H1 (cell line): Measurements from ENCODE around the gene AFF4. TPM values are rescaled to one million over a fixed set of nuclear protein-coding genes. Genes with fewer than 3 reads are reported as not detected.

ENCODE experiments used
- JUN ChIP-seq: IDR thresholded peaks from 2 replicates; pipeline ENCODE4 v1.6.1; 2011; ENCODE audit warnings: low read depth, mild to moderate bottlenecking, improper control_type of control experiment, low read length
- KDM1A ChIP-seq: fragments of 200-600, 300-600 bp; sonication (generic); IDR thresholded peaks from 2 replicates; pipeline ENCODE4 v1.7.1; 2016; ENCODE audit warnings: mild to moderate bottlenecking, low read length, borderline replicate concordance
- MAFK ChIP-seq: IDR thresholded peaks from 2 replicates; pipeline ENCODE4 v1.6.1; 2012; ENCODE audit warnings: low read depth, mild to moderate bottlenecking, improper control_type of control experiment, low read length
- SIN3A ChIP-seq, 2 experiments: IDR thresholded peaks in 1 of 2; conservative IDR thresholded peaks in 1 of 2; 2 replicates each; pipeline ENCODE4 v1.6.1; 2011 to 2012; ENCODE audit warnings: low read length in 2 of 2, improper control_type of control experiment in 1 of 2, low read depth in 1 of 2, mild to moderate bottlenecking in 1 of 2
- polyA plus RNA-seq, 7 experiments: library from polyadenylated mRNA; depleted of rRNA in 3 of 7; stranded (reverse) in 5 of 7; unstranded in 2 of 7; fragments of >200 nt in 5 of 7; fragments of 200-250 nt in 2 of 7; gene quantifications; 1 replicate in 5 of 7; 2 replicates in 1 of 7; 4 replicates in 1 of 7; pipeline versions ENCODE4 v1.2.1 to v1.2.3, GENCODE V29; 2011 to 2013; ENCODE audit warnings: missing spikeins in 2 of 7, mixed read lengths in 2 of 7
- total RNA-seq: library from RNA; stranded (reverse); fragmentation: NEBNext Ultra II Directional; extraction: Animal tissue kit (Norgen Biotek cat#: 25700); gene quantifications from 2 replicates; pipeline ENCODE4 v1.2.1, GENCODE V29; 2021
- TF ChIP-seq, protein P1 (sequence below): fragments of 300-600 bp; sonication (generic); IDR thresholded peaks from 2 replicates; pipeline ENCODE4 v1.7.1; 2012; ENCODE audit warnings: low read length, moderate library complexity, mild to moderate bottlenecking, inconsistent platforms; ENCODE audit not compliant: insufficient replicate concordance
- TF ChIP-seq, protein P2 (sequence below), 3 experiments: IDR thresholded peaks; 1 replicate in 2 of 3; 2 replicates in 1 of 3; pipeline versions ENCODE4 v1.5.1 to v1.6.1; 2011; ENCODE audit warnings: low read length in 3 of 3, mild to moderate bottlenecking in 3 of 3, inconsistent platforms in 2 of 3, low read depth in 1 of 3, moderate library complexity in 1 of 3; ENCODE audit not compliant: insufficient read depth in 1 of 3; ENCODE audit errors: control extremely low read depth in 1 of 3
- TF ChIP-seq, protein P3 (sequence below): IDR thresholded peaks from 2 replicates; pipeline ENCODE4 v1.6.1; 2012; ENCODE audit warnings: low read length, inconsistent platforms

The AFF4 gene
- total and polyA plus RNA-seq, 2 of the 8 experiments (the other 6 are each of a cell fraction or from before 2014, with no cell fraction given): 12.0 to 61.4 TPM

DNA sequence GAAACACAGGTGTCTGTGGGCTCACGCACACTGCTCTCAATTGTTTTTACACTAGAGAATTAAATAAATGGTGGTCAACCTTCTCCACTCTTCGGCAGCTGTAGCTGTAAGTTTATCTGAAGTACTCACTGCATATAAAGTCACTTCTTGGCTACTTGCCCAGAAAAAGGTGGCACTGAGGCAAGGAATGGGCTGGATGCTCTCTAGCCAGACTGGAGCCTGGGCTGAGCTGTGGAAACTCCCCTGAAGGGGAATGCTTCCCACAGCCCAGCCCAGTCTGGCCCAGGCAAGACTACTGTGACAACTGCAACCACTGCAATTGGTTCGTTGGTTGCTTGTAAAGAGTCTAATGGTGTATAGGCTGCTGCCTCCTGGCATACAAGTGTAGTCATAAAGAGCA, 85.5 kb downstream of the AFF4 start (continued):
- TF ChIP-seq, protein P1, sequence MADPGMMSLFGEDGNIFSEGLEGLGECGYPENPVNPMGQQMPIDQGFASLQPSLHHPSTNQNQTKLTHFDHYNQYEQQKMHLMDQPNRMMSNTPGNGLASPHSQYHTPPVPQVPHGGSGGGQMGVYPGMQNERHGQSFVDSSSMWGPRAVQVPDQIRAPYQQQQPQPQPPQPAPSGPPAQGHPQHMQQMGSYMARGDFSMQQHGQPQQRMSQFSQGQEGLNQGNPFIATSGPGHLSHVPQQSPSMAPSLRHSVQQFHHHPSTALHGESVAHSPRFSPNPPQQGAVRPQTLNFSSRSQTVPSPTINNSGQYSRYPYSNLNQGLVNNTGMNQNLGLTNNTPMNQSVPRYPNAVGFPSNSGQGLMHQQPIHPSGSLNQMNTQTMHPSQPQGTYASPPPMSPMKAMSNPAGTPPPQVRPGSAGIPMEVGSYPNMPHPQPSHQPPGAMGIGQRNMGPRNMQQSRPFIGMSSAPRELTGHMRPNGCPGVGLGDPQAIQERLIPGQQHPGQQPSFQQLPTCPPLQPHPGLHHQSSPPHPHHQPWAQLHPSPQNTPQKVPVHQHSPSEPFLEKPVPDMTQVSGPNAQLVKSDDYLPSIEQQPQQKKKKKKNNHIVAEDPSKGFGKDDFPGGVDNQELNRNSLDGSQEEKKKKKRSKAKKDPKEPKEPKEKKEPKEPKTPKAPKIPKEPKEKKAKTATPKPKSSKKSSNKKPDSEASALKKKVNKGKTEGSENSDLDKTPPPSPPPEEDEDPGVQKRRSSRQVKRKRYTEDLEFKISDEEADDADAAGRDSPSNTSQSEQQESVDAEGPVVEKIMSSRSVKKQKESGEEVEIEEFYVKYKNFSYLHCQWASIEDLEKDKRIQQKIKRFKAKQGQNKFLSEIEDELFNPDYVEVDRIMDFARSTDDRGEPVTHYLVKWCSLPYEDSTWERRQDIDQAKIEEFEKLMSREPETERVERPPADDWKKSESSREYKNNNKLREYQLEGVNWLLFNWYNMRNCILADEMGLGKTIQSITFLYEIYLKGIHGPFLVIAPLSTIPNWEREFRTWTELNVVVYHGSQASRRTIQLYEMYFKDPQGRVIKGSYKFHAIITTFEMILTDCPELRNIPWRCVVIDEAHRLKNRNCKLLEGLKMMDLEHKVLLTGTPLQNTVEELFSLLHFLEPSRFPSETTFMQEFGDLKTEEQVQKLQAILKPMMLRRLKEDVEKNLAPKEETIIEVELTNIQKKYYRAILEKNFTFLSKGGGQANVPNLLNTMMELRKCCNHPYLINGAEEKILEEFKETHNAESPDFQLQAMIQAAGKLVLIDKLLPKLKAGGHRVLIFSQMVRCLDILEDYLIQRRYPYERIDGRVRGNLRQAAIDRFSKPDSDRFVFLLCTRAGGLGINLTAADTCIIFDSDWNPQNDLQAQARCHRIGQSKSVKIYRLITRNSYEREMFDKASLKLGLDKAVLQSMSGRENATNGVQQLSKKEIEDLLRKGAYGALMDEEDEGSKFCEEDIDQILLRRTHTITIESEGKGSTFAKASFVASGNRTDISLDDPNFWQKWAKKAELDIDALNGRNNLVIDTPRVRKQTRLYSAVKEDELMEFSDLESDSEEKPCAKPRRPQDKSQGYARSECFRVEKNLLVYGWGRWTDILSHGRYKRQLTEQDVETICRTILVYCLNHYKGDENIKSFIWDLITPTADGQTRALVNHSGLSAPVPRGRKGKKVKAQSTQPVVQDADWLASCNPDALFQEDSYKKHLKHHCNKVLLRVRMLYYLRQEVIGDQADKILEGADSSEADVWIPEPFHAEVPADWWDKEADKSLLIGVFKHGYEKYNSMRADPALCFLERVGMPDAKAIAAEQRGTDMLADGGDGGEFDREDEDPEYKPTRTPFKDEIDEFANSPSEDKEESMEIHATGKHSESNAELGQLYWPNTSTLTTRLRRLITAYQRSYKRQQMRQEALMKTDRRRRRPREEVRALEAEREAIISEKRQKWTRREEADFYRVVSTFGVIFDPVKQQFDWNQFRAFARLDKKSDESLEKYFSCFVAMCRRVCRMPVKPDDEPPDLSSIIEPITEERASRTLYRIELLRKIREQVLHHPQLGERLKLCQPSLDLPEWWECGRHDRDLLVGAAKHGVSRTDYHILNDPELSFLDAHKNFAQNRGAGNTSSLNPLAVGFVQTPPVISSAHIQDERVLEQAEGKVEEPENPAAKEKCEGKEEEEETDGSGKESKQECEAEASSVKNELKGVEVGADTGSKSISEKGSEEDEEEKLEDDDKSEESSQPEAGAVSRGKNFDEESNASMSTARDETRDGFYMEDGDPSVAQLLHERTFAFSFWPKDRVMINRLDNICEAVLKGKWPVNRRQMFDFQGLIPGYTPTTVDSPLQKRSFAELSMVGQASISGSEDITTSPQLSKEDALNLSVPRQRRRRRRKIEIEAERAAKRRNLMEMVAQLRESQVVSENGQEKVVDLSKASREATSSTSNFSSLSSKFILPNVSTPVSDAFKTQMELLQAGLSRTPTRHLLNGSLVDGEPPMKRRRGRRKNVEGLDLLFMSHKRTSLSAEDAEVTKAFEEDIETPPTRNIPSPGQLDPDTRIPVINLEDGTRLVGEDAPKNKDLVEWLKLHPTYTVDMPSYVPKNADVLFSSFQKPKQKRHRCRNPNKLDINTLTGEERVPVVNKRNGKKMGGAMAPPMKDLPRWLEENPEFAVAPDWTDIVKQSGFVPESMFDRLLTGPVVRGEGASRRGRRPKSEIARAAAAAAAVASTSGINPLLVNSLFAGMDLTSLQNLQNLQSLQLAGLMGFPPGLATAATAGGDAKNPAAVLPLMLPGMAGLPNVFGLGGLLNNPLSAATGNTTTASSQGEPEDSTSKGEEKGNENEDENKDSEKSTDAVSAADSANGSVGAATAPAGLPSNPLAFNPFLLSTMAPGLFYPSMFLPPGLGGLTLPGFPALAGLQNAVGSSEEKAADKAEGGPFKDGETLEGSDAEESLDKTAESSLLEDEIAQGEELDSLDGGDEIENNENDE: no peak
- no peak for TF ChIP-seq SIN3A (conservative IDR thresholded peaks at IDR 0.05 in 1 of 2, IDR thresholded peaks at IDR 0.05 in 1 of 2; ENCODE audit: low read depth in 1 of 2, low read length in 2 of 2)
- TF ChIP-seq, protein P2, sequence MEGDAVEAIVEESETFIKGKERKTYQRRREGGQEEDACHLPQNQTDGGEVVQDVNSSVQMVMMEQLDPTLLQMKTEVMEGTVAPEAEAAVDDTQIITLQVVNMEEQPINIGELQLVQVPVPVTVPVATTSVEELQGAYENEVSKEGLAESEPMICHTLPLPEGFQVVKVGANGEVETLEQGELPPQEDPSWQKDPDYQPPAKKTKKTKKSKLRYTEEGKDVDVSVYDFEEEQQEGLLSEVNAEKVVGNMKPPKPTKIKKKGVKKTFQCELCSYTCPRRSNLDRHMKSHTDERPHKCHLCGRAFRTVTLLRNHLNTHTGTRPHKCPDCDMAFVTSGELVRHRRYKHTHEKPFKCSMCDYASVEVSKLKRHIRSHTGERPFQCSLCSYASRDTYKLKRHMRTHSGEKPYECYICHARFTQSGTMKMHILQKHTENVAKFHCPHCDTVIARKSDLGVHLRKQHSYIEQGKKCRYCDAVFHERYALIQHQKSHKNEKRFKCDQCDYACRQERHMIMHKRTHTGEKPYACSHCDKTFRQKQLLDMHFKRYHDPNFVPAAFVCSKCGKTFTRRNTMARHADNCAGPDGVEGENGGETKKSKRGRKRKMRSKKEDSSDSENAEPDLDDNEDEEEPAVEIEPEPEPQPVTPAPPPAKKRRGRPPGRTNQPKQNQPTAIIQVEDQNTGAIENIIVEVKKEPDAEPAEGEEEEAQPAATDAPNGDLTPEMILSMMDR (IDR thresholded peaks at IDR 0.05; ENCODE audit: control extremely low read depth in 1 of 3, insufficient read depth in 1 of 3, low read depth in 1 of 3, low read length in 3 of 3): no peak
- no peak for TF ChIP-seq KDM1A
- TF ChIP-seq, protein P3, sequence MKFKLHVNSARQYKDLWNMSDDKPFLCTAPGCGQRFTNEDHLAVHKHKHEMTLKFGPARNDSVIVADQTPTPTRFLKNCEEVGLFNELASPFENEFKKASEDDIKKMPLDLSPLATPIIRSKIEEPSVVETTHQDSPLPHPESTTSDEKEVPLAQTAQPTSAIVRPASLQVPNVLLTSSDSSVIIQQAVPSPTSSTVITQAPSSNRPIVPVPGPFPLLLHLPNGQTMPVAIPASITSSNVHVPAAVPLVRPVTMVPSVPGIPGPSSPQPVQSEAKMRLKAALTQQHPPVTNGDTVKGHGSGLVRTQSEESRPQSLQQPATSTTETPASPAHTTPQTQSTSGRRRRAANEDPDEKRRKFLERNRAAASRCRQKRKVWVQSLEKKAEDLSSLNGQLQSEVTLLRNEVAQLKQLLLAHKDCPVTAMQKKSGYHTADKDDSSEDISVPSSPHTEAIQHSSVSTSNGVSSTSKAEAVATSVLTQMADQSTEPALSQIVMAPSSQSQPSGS: no peak
- TF ChIP-seq MAFK: no peak
- TF ChIP-seq JUN: no peak
